ENCODE results near the gene MAP3K8.

DNA sequence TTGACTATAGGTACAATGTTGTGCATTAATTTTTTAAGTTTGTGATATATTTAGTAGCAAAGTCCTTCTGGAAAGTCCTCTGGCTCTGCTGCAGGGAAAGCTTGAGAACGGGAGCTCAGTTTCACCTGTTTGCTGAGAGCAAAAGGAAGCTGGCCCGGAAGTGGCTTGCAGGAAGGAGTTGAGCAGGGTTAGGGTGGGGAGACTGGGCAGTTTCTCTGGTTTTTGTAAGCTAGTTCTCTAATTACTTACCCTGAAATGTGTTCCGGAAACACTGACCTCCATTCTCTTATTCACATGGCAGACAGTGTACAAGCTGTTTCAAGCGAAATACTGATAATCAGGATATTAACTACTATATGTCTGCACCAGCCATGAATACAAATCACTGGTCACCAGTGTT is 22.3 kb downstream of the MAP3K8 start:
- TF ChIP-seq, protein P1, sequence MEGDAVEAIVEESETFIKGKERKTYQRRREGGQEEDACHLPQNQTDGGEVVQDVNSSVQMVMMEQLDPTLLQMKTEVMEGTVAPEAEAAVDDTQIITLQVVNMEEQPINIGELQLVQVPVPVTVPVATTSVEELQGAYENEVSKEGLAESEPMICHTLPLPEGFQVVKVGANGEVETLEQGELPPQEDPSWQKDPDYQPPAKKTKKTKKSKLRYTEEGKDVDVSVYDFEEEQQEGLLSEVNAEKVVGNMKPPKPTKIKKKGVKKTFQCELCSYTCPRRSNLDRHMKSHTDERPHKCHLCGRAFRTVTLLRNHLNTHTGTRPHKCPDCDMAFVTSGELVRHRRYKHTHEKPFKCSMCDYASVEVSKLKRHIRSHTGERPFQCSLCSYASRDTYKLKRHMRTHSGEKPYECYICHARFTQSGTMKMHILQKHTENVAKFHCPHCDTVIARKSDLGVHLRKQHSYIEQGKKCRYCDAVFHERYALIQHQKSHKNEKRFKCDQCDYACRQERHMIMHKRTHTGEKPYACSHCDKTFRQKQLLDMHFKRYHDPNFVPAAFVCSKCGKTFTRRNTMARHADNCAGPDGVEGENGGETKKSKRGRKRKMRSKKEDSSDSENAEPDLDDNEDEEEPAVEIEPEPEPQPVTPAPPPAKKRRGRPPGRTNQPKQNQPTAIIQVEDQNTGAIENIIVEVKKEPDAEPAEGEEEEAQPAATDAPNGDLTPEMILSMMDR (IDR thresholded peaks at IDR 0.05) = no peak
- TF ChIP-seq POLR2AphosphoS5 (IDR thresholded peaks at IDR 0.05) (no peak), POLR2A (IDR thresholded peaks at IDR 0.05) (no peak)

Measured in upper lobe of left lung (tissue), 4 donors.